T-helper 1 cell treated with Interleukin-12 subunit alpha and Interleukin-12 subunit beta and Interleukin-4 antibody, amounts not matched to agents 30 ng/mL and 1 ng/mL, for 36 hours (primary cell): ENCODE results near the gene TPRKB. TPM values are rescaled to one million over a fixed set of nuclear protein-coding genes. Genes with fewer than 3 reads are reported as not detected.
"Not testable (repeated sequence)": the region's sequence is repeated elsewhere in the genome, so short reads cannot be mapped to it uniquely, and the experiment has no call there.

Source experiments
- intact Hi-C: fragments of 100-400 bp; cut with micrococcal nuclease; formaldehyde crosslinking; loops from one replicate; pipeline ENCODE4 v1.15.1; 2024
- total RNA-seq: library from RNA; stranded (reverse); gene quantifications from 2 replicates; pipeline ENCODE4 v1.2.3, GENCODE V29; 2022

Gene TPRKB
- total RNA-seq, 1 donor from 2014 or later: 31.8 TPM

- intact Hi-C loops: no loop called here
Observed at GRCh38 chr2:73740767-73741166, 3.6 kb upstream of the TPRKB start.

- intact Hi-C loops: loop anchor here (5.0 to 10.0 kb wide), 5 partner anchors 447 to 1906 kb away; partner anchors contain the start of genes EGR4, MRPL19, POLE4 and SMYD5
Observed at GRCh38 chr2:73739101-73739500, 2.0 kb upstream of the TPRKB start.

- intact Hi-C loops: loop anchor here (2.0 to 10.0 kb wide), 7 partner anchors 40 to 1908 kb away; partner anchors contain the start of genes EGR4, MRPL19, MTHFD2 and POLE4
Observed at GRCh38 chr2:73736378-73736777, 767 bp downstream of the TPRKB start.

- intact Hi-C loops: loop anchor here (10.0 kb wide), 2 partner anchors 1224 to 1914 kb away; partner anchors contain the start of genes MRPL19 and POLE4
Observed at GRCh38 chr2:73730810-73731209, 6.3 kb downstream of the TPRKB start.

- intact Hi-C loops: no loop called here
Observed at GRCh38 chr2:73728711-73729110, 8.4 kb downstream of the TPRKB start.

GRCh38 chr2:73728043-73728442 is 9.1 kb downstream of the TPRKB start:
- intact Hi-C loops: no loop called here

GRCh38 chr2:73726657-73727056 is 10.5 kb downstream of the TPRKB start:
- intact Hi-C loops: not testable (repeated sequence)

GRCh38 chr2:73718851-73719621 is 18.1 kb downstream of the TPRKB start:
- intact Hi-C loops: no loop called here

GRCh38 chr2:73718421-73718820 is 18.7 kb downstream of the TPRKB start:
- intact Hi-C loops: no loop called here

GRCh38 chr2:73717695-73718094 is 19.4 kb downstream of the TPRKB start:
- intact Hi-C loops: not testable (repeated sequence)

GRCh38 chr2:73717251-73717606 is 19.9 kb downstream of the TPRKB start:
- intact Hi-C loops: no loop called here

GRCh38 chr2:73716543-73717250 is 20.4 kb downstream of the TPRKB start:
- intact Hi-C loops: no loop called here

GRCh38 chr2:73714091-73714490 is 23.1 kb downstream of the TPRKB start:
- intact Hi-C loops: no loop called here

GRCh38 chr2:73708527-73708926 is 28.6 kb downstream of the TPRKB start:
- intact Hi-C loops: no loop called here

GRCh38 chr2:73707636-73708035 is 29.5 kb downstream of the TPRKB start:
- intact Hi-C loops: no loop called here

GRCh38 chr2:73707058-73707457 is 30.1 kb downstream of the TPRKB start:
- intact Hi-C loops: no loop called here

GRCh38 chr2:73705091-73705490 is 32.1 kb downstream of the TPRKB start:
- intact Hi-C loops: no loop called here

GRCh38 chr2:73704285-73704684 is 32.9 kb downstream of the TPRKB start:
- intact Hi-C loops: no loop called here

- intact Hi-C loops: no loop called here
Observed at GRCh38 chr2:73703675-73704074, 33.5 kb downstream of the TPRKB start.

- intact Hi-C loops: not testable (repeated sequence)
Observed at GRCh38 chr2:73702852-73703493, 34.2 kb downstream of the TPRKB start.

GRCh38 chr2:73701968-73702665 is 35.0 kb downstream of the TPRKB start:
- intact Hi-C loops: no loop called here

- intact Hi-C loops: not testable (repeated sequence)
Observed at GRCh38 chr2:73701448-73701765, 35.7 kb downstream of the TPRKB start.
